Measurements from ENCODE around the gene CAMK2N2.
A peak's percentile ranks its signal among the peaks of the same experiment; 100 is the strongest.

The CAMK2N2 gene

GRCh38 chr3:184239708-184240107 lies 21.6 kb downstream of the CAMK2N2 start:
- DNase-seq (ENCODE audit: low read depth) = no peak

- DNase-seq (ENCODE audit: low read depth) = no peak
Measured at GRCh38 chr3:184239221-184239620, 22.1 kb downstream of the CAMK2N2 start.

GRCh38 chr3:184238246-184238818 lies 23.0 kb downstream of the CAMK2N2 start:
- DNase-seq (ENCODE audit: low read depth) = no peak

- DNase-seq (ENCODE audit: low read depth) = no peak
Measured at GRCh38 chr3:184237807-184238206, 23.5 kb downstream of the CAMK2N2 start.

DNA sequence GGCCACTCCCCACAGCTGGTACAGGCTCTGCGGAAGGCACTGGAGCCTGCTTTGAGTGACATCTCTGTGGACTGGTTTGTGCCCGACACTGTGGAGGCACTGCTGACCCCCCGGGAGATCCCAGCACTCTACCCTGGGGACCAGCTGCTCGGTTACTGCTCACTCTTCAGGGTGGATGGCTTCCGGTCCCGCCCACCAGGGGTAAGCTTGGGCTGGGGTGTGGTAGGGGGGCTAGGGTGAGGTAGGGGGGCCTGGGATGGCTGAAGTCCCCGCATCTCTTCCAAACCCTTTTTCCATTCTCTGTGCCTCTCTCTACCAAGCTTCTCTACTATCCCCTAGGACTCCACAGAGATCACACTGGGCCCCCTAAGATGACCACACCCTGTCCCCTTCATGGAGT lies 24.1 kb downstream of the CAMK2N2 start:
- DNase-seq (ENCODE audit: low read depth) = no peak

GRCh38 chr3:184236636-184237035 lies 24.7 kb downstream of the CAMK2N2 start:
- no peak for DNase-seq (ENCODE audit: low read depth)

- DNase-seq (ENCODE audit: low read depth) = no peak
Measured at GRCh38 chr3:184236033-184236410, 25.3 kb downstream of the CAMK2N2 start.

- no peak for DNase-seq (ENCODE audit: low read depth)
Measured at GRCh38 chr3:184235381-184236032, 25.8 kb downstream of the CAMK2N2 start.

GRCh38 chr3:184234671-184235380 lies 26.5 kb downstream of the CAMK2N2 start:
- no peak for DNase-seq (ENCODE audit: low read depth)

- peak; percentile 80 for DNase-seq (ENCODE audit: low read depth)
Measured at GRCh38 chr3:184234224-184234623, 27.1 kb downstream of the CAMK2N2 start.

DNA sequence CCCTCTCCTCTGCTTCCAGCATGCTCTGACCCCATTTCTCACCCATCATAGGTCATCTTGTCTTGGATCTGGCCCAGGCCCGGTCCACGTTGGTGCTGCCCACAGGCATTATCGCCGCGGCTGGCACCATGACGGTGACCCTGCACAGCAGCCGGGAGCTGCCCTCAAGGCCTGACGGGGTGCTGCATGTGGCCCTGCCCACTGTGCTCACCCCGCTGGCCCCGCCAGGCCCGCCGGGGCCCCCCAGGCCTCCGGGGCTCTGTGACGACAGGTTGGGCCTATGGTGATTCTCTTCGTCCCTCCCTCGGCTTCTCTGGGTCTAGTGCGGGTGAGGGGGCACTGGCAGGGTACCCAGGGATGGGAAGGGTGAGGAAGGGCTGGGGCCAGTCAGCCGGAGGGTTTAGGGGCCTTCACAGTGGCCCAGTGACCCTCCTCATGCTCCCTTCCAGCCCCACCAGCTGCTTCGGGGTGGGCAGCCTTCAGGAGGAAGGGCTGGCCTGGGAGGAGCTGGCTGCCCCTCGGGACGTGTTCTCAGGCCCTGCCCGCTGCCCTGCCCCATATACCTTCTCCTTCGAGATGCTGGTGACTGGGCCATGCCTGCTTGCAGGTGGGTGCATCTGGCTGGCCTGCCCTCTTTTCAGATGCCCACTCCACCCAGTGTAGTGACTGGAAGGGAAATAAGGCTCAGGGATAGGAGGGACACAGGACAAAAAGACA lies 28.1 kb downstream of the CAMK2N2 start:
- DNase-seq (ENCODE audit: low read depth) = no peak

DNA sequence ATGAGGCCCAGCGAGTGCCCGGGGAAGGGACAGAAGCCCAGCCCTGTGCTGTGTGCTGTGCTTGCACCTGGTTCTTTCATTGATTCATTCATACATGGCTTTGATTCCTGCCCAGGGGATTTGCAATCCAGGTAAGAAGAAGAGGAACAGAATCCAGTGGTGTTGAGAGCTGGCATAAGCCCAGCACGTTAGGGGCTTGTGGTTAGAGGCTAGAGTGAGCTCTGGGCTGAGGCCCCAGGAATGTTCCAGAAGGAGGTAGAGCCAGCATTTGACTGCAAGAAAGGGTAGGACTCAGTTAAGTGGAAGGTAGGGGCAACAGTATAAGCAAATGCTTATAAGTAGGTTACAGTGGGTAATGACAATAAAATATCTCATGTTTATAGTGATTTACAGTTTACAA lies 29.7 kb downstream of the CAMK2N2 start:
- no peak for DNase-seq (ENCODE audit: low read depth)

DNA sequence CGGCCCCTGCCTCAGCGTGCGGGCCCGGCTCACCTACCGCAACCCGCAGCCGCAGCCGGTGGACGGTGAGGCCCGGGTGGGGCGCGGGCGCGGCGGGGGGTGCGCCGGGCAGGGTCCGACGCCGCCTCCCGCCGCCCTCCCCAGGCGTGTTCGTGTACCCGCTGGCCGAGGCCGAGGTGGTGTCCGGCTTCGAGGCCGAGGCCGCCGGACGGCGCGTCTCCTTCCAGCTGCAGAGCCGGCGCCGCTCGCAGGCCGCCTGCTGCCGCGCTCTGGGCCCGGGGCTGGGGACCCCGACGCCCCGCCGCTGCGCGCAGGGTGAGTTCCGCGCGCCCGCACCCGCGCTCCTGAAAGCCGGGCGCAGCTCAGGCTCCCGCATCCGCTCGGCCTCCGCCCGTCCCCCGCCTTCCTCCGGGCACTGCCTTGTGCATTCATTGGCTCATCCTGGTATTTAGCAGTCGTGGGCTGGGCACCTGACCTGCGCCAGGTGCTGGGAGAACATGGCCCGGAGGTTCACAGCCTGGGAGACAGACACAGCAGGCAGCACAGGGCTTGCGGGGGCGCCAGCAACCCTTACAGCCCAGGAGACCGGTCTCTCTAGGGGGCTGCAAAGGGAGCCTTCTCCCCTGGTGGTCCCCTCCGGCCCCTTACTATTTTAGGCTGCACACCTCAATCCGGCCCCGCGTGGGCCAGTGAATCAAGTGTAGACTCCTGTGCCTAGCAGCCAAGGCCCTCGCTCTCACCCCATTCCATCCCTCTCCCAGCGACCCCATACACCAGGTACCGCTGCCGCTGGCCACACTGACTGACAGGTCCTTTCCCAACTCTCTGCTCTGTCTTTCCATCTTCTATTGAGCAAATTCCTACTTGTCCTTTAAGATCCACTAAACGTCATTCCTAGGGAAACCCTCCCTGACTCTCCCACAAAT lies 30.5 kb downstream of the CAMK2N2 start:
- DNase-seq (ENCODE audit: low read depth) = no peak

GRCh38 chr3:184230081-184230602 lies 31.2 kb downstream of the CAMK2N2 start:
- DNase-seq (ENCODE audit: low read depth) = no peak

GRCh38 chr3:184229394-184230080 lies 31.8 kb downstream of the CAMK2N2 start, which contains the start of gene VWA5B2:
Gene VWA5B2 (plus strand): TSS chr3:184229585. CDS start chr3:184230529, 944 bp downstream.
- DNase-seq (ENCODE audit: low read depth) = peak; percentile 60

- DNase-seq (ENCODE audit: low read depth) = no peak
Measured at GRCh38 chr3:184228376-184229137, 32.8 kb downstream of the CAMK2N2 start.

- DNase-seq (ENCODE audit: low read depth) = peak; percentile 41
Measured at GRCh38 chr3:184227481-184227935, 33.8 kb downstream of the CAMK2N2 start.

DNA sequence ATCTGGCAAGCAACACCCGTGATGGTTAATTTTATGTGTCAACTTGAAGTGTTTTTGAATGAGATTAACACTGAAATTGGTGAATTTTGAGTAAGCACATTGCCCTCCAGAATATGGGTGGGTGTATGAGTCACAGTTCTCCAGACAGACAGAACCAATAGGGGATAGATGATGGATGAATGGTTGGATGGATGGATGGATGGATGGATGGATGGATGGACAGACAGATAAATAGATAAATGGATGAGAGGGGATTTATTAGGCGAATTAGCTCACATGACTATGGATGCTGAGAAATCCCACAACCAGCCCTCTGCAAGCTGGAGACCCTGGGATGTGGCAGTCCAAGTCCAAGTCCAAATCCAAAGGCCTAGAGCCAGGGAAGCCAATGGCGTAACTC lies 37.4 kb downstream of the CAMK2N2 start:
- no peak for DNase-seq (ENCODE audit: low read depth)

- DNase-seq (ENCODE audit: low read depth) = no peak
Measured at GRCh38 chr3:184222521-184222920, 38.8 kb downstream of the CAMK2N2 start.

DNA sequence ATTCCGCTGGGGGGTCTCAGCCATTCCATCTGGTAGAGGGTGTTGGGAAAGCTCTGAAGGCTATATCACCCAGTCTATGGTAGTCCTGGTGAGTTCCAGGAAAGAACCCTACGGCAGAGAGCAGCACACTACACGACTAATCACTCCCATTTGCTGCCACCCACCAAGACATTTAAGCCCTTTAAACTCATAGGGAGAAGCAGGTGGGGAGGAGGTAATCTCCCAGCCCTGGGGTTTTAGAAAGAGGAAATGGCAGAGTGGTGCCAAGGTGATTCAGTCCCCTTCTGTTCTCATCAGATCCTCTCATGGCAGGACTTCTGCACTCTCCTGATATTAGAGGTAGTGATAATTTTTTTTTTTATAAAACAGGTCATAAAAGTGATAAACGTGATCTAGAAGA lies 42.5 kb downstream of the CAMK2N2 start:
- DNase-seq (ENCODE audit: low read depth) = no peak

All from EH (cell line).